Left colon (tissue), 2 donors: ENCODE results near the gene ST8SIA6. TPM values are rescaled to one million over a fixed set of nuclear protein-coding genes. Genes with fewer than 3 reads are reported as not detected.

ENCODE experiments used
- ATAC-seq: fragments of 200-7000 bp; cut with Tn5 transposase; one replicate; pipeline ENCODE4 v1.9.1; 2020; ENCODE audit warnings: mild to moderate bottlenecking, moderate library complexity
- DNase-seq, 2 donors: peaks; one replicate each; pipeline ENCODE4 v3.0.0-alpha.2; 2020
- intact Hi-C, 2 donors: fragments of 100-400 bp; cut with DNase I in 1 of 2; cut with micrococcal nuclease in 1 of 2; formaldehyde crosslinking; loops; one replicate each; pipeline versions ENCODE4 v1.11.2 to v1.14.0; 2022; cut with DNase I, micrococcal nuclease
- total RNA-seq, 2 donors: library from RNA; stranded (reverse); fragmentation: NEBNext Ultra II Directional; extraction: Animal tissue kit (Norgen Biotek cat#: 25700); gene quantifications; one replicate each; pipeline ENCODE4 v1.2.1, GENCODE V29; 2021
- donor health status: DM: no; HTN: no; CAD: no.
- donor health status: DM: yes; HTN: yes; CAD: no.

ST8SIA6 gene
- total RNA-seq, 2 donors from 2014 or later, result 1.1 to 3.7 TPM

DNA sequence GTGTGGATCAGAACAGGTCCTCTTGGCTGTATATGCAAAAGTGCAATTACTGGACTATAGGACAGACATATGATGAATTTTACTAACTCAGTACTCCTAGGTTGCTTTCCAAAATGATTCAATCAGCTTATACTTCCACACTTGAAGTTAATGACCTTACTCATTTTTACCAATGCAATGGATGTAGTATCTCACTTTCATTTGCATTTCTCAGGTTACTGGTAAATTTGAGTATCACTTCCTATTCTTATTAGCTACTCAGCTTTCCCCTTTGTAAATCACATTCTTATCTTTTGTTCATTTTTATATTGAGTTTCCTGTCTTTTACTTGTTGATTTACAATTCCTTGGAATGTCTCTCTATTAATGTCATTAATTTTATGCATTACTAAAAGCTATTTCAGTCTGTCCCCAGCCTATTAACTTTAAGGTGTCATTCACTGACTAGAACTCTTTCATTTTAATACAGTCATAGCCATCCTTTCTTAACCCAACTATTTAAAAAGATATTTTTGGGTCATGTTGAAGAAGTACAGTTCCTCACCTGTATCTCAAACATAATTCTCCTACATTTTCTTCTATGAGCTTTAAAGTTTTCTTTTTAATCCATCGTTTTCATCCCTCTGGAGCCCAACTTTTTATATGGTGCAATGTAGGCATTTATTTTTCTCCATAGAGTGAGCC is 137.8 kb downstream of the ST8SIA6 start:
- intact Hi-C loops, result no loop called here
- DNase-seq, result no peak

DNA sequence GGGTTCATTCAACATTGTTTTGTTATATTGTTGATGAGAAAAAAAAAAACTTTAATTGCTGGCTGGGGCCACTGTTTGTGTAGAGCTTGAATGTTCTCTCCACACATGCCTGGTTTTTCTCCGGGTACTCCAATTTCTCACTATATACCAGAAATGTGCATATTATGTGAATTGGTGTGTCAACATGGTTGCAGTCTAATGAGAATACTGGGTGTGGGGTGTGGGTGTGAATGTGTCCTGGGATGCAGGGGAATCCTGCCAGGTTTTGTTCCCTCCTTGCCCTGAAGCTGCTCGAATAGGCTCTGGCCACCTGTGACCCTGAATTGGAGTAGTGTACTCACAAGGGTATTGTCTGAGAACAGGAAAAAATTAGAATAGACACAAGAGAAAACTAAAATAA is 145.0 kb downstream of the ST8SIA6 start:
- intact Hi-C loops, result no loop called here
- ATAC-seq (no peak), DNase-seq (no peak)

More for the DNA sequence above, 137.8 kb downstream of the ST8SIA6 start:
- no peak for ATAC-seq

DNA sequence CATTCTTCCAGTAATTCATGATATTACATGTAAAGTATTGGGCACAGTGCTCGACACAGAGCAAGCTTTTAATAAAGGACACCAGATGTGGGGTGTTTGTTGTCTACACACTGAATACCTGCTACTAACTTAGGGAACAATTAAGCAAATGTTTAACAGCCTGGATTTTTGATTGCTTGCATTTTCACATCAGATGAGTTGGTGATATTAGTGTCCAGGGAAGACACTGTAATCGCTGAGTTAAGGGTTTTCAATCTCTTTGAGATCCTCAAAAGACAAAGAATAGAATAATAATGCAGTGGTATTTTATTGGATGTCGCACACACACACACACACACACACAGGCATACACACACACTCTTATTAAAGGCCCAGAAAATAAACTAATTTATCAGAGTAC is 147.3 kb downstream of the ST8SIA6 start:
- DNase-seq (no peak), ATAC-seq (no peak)
- intact Hi-C loops, result no loop called here

DNA sequence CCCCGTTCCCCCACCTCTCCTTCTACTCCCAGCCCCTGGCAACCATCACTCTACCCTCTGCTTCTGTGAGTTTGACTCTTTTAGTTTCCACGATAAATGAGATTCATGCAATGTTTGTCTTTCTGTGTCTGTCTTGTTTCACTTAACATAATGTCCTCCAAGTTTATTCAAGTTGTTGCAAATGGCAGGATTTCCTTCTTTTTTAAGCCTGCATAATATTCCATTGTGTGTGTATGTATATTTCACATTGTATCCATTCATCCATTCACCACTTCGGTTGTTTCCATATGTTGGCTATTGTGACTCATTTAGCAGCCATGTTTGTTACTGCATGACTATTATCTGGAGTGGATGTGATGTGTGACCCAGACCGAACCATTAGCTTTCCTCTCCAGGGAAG is 162.0 kb downstream of the ST8SIA6 start:
- ATAC-seq, result no peak

DNA sequence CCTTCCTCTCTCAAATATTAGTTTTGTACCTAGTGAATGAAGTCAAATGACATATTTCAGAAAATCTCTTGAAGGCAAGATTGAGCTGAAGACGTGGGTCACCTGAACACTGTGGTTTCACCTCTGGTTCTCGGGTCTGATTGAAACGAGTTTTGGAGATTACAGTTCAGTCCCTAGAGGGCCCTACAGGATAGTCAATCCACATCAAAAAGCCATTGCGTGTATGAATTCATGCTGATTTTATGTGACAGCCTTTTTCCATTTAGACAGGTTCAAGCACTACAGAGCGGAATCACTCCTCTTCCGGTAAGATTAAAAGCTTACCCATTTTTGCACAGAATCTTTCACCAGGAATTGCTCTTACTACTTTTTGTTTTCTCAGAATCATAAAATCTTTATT is 164.2 kb downstream of the ST8SIA6 start:
- DNase-seq (no peak), ATAC-seq (peak; percentile 89)
- intact Hi-C loops, result no loop called here

More for the DNA sequence above, 162.0 kb downstream of the ST8SIA6 start:
- DNase-seq, result no peak
- intact Hi-C loops, result no loop called here

DNA sequence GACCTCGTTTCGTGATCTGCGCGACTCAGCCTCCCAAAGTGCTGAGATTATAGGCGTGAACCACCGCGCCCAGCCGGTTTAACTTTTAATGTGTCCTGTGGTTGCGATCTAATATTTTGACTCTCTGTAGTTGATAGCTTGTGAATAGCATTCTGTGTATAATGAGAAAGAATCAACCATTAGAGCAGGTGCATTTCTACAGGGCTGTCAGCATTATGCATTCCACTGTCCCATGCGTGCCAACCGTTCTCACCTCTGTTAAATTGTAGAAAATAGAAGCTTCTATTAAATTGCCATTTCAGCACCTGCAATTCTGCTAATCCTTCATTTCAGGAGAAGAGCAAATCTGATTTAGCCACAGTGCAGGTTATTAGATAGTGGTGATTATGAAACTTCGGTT is 164.6 kb downstream of the ST8SIA6 start:
- DNase-seq (no peak), ATAC-seq (peak; percentile 26)
- intact Hi-C loops, result no loop called here

DNA sequence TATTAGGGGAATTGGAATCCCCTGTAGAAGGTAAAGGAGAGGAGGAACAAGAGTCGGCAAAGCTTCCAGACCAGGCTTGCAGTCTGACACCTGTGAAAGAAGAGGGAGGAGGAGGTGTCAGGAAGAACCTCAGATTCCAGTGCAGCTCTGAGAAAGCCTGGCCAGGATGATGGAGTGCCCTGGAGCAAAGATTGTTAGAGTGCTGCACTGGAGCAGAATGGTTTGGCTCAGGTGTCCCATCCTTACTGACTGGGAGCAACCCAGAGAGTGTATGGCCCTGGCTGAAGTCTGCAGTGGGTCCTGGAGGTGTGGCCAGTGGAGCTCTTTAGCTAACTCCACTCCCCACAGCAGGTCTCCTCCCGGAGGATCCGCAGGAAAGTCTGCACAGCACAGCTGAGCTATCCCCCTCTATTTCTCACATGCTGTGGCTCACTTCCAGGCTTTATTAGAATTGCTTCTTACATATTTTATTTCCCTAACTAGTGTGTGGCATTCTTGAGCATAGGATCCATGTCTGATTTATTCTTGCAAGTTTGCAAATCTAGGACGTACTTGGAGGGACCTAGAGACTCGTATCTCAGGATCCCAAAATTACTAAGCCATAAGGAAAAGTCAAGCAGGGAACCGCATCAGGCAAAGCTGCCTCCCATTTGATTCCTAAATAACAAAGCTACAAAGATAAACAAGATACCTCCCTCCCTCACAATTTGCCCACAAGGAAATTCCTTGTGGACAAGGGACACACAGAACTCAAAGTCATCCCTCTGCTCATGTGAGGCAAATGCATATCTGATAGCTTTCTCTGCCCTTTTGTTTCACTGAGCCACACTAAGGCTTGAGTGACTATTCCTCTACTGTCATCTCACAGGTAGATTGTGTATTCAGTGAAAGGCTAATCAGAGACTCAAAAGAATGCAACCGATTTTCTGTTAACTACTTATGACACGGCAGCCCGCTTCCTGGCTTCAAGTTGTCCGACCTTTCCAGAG is 167.5 kb downstream of the ST8SIA6 start:
- intact Hi-C loops, result no loop called here
- no peak for DNase-seq
- ATAC-seq, result no peak

DNA sequence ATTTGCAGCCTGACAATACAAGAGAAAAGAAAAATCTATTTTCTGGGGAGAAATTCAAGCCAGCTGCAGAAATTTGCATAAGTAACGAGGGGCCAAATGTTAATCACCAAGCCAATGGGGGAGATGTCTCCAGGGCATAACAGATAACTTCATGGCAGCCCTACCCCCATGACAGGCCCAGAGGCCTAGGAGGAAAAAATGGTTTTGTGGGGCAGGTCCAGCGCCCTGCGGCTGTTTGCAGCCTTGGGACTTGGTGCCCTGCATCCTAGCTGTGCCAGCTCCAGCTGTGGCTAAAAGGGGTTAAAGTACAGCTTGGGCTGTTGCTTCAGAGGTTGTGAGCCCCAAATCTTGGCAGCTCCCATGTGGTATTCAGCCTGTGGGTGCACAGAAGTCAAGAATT is 172.1 kb downstream of the ST8SIA6 start:
- intact Hi-C loops, result no loop called here
- DNase-seq, result no peak
- no peak for ATAC-seq

DNA sequence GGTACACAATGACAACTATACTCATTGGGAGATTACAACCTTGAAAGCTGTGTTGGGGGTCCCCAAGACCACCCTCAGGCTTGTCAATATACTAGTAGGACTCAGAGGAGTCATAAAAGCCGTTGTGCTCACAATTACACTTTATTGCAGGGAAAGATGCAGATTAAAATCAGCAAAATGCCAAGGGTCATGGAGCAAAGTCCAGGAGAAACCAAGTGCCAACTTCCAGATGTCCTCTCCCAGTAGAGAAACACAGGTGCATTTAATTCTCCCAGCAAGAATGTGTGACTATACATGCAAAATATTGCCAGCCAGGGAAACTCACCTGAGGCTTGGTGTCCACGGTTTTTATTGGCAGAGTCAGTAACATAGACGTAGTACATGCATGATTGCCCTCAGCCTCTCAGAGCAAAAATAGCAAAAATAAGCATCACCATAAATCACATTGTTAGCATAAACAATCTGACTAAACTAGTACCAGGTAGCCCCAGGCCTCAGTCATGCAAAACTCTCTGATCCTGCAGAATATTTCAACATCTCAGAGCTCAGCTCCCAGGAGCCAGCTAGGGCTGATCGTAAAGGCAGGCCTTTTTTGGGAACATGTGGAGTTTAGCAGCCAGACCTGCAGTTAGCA is 175.7 kb downstream of the ST8SIA6 start:
- intact Hi-C loops, result no loop called here
- ATAC-seq, result peak; percentile 93
- peak in 1 of 2 donors; percentile 8 for DNase-seq

DNA sequence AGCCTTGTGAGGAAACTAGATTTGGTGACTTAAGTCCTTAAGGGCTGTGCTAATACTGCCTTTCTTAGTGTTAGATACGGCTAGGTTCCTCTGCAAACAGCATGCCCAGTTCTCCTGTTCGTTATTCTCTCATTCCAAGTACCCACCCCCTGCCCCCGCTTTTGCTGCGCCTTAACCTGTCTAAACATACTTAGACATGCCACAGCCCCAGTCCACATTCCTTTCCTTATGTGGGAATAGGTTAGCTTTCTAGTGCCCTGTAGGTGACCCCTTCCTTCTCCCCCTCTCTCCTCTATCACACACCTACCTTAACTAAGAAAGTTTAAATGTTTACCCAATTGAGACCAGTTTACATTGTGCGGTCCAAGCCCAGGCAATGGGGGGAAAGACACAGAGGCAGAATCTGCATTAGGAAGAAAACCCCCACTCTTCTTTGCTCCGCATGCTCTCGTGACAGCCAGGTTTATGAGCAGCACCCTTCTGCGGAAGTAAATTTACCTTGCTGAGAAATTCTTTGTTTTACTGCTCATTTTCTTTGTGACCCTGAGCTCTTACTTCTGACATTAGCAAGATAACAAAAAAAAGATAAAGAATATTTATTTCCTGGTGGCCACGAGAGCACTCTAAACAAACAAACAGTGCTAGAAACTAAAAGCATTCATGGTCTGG is 177.5 kb downstream of the ST8SIA6 start:
- ATAC-seq (no peak), DNase-seq (no peak)
- intact Hi-C loops, result no loop called here

DNA sequence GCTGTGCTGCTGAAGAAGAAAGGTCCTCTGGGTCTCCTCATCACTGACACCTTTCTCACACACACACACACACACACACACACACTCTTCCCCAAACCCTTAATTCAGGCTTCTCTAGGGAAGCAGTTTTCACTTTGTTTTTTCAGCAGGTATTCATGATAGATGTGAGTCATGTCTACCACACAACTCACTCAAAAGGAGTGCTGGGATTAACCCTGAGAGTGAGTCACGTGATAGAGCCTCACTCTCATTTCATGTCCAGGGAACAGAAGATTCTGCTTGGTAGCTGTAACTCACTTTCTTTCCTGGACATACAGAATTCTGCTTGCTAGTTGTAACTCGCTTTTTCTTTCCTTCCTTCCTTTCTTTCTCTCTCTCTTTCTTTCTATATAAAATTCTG is 181.0 kb downstream of the ST8SIA6 start:
- no peak for ATAC-seq
- intact Hi-C loops, result no loop called here
- DNase-seq, result no peak

DNA sequence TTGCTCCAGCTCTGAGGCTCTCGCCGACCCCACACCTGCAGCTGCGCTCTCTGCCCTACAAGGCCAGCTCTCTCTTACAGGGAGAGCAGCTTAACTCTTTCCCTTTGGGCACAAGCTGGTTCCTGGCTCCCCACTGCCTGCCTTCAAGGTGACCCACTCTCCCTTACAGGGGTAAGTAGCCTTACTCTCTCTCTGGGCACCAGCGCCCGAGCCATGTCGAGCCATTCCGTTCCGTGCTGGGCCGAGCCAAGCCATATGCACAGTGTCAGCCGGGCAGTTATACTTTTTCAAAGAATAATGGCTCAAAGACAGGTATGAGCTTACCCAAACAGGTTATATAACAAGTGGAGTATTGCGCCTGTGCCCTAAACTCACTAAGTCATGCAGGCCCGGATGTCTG is 181.7 kb downstream of the ST8SIA6 start:
- intact Hi-C loops, result no loop called here

More for the DNA sequence above, 181.7 kb downstream of the ST8SIA6 start:
- DNase-seq (no peak), ATAC-seq (no peak)

Other genes with a start within 250 kb of the ST8SIA6 start
- 100 to 1,000 TPM; 137 to 290 TPM for gene VIM, start 226.4 kb downstream of the ST8SIA6 start, total RNA-seq
- 1 to 10 TPM; 3.2 to 6.1 TPM for gene HACD1, start 162.8 kb upstream of the ST8SIA6 start, total RNA-seq
- 10 to 100 TPM; 15.9 to 19.4 TPM for gene STAM, start 189.6 kb upstream of the ST8SIA6 start, total RNA-seq